Measurements from ENCODE around the gene DUSP7.

DNA sequence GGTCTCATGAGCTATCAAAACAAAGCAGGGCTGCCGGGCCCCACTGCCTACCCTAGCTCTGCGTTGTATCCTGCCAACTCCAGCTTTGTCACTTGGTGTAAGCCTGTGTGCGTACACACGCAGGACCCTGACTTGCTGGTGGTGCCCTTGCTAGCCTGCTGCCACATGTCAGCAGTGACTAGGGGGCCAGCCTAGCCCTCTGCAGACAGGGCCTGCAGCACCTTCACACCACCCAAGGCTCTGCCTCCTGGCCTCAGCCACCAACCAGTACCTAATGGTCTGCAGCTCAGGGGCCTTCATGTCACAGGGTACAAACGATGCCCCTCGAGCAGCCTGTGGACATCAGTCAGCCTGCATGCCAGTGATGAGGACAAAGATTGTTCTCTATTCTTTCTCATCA lies 30.1 kb upstream of the DUSP7 start:
- TF ChIP-seq, protein P1, sequence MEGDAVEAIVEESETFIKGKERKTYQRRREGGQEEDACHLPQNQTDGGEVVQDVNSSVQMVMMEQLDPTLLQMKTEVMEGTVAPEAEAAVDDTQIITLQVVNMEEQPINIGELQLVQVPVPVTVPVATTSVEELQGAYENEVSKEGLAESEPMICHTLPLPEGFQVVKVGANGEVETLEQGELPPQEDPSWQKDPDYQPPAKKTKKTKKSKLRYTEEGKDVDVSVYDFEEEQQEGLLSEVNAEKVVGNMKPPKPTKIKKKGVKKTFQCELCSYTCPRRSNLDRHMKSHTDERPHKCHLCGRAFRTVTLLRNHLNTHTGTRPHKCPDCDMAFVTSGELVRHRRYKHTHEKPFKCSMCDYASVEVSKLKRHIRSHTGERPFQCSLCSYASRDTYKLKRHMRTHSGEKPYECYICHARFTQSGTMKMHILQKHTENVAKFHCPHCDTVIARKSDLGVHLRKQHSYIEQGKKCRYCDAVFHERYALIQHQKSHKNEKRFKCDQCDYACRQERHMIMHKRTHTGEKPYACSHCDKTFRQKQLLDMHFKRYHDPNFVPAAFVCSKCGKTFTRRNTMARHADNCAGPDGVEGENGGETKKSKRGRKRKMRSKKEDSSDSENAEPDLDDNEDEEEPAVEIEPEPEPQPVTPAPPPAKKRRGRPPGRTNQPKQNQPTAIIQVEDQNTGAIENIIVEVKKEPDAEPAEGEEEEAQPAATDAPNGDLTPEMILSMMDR (conservative IDR thresholded peaks at IDR 0.05; ENCODE audit: low read depth, low read length) = no peak
- no peak for TF ChIP-seq EZH2phosphoT487 (IDR thresholded peaks at IDR 0.05; ENCODE audit: borderline replicate concordance, low read length)
